ENCODE results near the gene KRTAP29-1.

GRCh38 chr17:41296846-41297245 is 5.8 kb downstream of the KRTAP29-1 start:
- TF ChIP-seq CTCF (IDR thresholded peaks at IDR 0.05) (no peak), POLR2A (IDR thresholded peaks at IDR 0.05) (no peak)

Data from adrenal gland (tissue), 5 donors.